CD4-positive, alpha-beta T cell (primary cell): ENCODE measurements around the gene NXPH4. TPM values are rescaled to one million over a fixed set of nuclear protein-coding genes. Genes with fewer than 3 reads are reported as not detected.

Experiments
- ATAC-seq: fragments of 200-7000 bp; cut with Tn5 transposase; one replicate; pipeline ENCODE4 v1.10.0; 2022; ENCODE audit warnings: mild to moderate bottlenecking; ENCODE audit not compliant: poor library complexity
- CTCF ChIA-PET: fragments of 350-600 bp; sonication (Branson Sonifier 250); formaldehyde crosslinking; loops from one replicate; lab custom pipeline; 2021; ENCODE audit warnings: antibody characterized with exemption, inconsistent platforms; lab: Charles Lee
- POLR2A ChIA-PET: fragments of 350-600 bp; sonication (Branson Sonifier 250); formaldehyde crosslinking; loops from one replicate; lab custom pipeline; 2021; ENCODE audit warnings: antibody characterized with exemption, inconsistent platforms; lab: Charles Lee
- DNase-seq, 14 experiments: peaks; one replicate each; pipeline ENCODE4 v3.0.0-alpha.2; 2013 to 2020; ENCODE audit warnings: mixed read lengths in 2 of 14
- H3K27ac ChIP-seq, 2 donors: one replicate each; pipeline versions ENCODE4 v1.5.1 to v1.7.0; 2013; ENCODE audit warnings: low read length in 2 of 2, low read depth in 1 of 2, mild to moderate bottlenecking in 1 of 2
- H3K27me3 ChIP-seq, 2 experiments: 1 replicate in 1 of 2; 2 replicates in 1 of 2; pipeline versions ENCODE4 v1.6.1 to v1.7.0; 2013; ENCODE audit warnings: low read length in 2 of 2, control low read depth in 1 of 2, mild to moderate bottlenecking in 1 of 2, moderate library complexity in 1 of 2; ENCODE audit not compliant: insufficient read depth in 2 of 2, control insufficient read depth in 1 of 2
- H3K36me3 ChIP-seq: one replicate; pipeline ENCODE4 v1.6.1; 2013; ENCODE audit warnings: low read length, control low read depth; ENCODE audit not compliant: insufficient read depth
- H3K4me1 ChIP-seq: one replicate; pipeline ENCODE4 v1.6.1; 2013; ENCODE audit warnings: low read length, control low read depth; ENCODE audit not compliant: insufficient read depth
- H3K4me3 ChIP-seq: one replicate; pipeline ENCODE4 v1.5.1; 2013; ENCODE audit warnings: mild to moderate bottlenecking, low read length, moderate library complexity
- H3K9me3 ChIP-seq, 2 experiments: 1 replicate in 1 of 2; 2 replicates in 1 of 2; pipeline versions ENCODE4 v1.6.1 to v1.7.0; 2013; ENCODE audit warnings: low read length in 2 of 2, mild to moderate bottlenecking in 2 of 2, control low read depth in 1 of 2, moderate library complexity in 1 of 2; ENCODE audit not compliant: control insufficient read depth in 1 of 2, insufficient read depth in 1 of 2
- H3K27ac Mint-ChIP-seq: one replicate; pipeline ENCODE4 v1.8.0; 2020; ENCODE audit warnings: mixed read lengths
- H3K27me3 Mint-ChIP-seq: one replicate; pipeline ENCODE4 v1.8.0; 2021; ENCODE audit warnings: mixed read lengths
- H3K36me3 Mint-ChIP-seq: one replicate; pipeline ENCODE4 v1.8.0; 2021; ENCODE audit warnings: low read depth, mixed read lengths
- H3K4me1 Mint-ChIP-seq: one replicate; pipeline ENCODE4 v1.8.0; 2021; ENCODE audit warnings: low read depth, mixed read lengths
- H3K4me3 Mint-ChIP-seq: one replicate; pipeline ENCODE4 v1.8.0; 2020; ENCODE audit warnings: mild to moderate bottlenecking, mixed read lengths
- H3K9me3 Mint-ChIP-seq: one replicate; pipeline ENCODE4 v1.8.0; 2020; ENCODE audit warnings: mixed read lengths
- intact Hi-C, 2 experiments: fragments of 100-400 bp; cut with DNase I in 1 of 2; cut with micrococcal nuclease in 1 of 2; formaldehyde crosslinking; loops; one replicate each; pipeline versions ENCODE4 v1.15.1 to v1.9.0; 2023 to 2025; cut with DNase I, micrococcal nuclease
- total RNA-seq, 174 experiments: library from RNA in 2 of 174; stranded (reverse) in 2 of 174; gene quantifications; one replicate each; pipeline ENCODE4 v1.2.3 and lab custom pipeline; 2021 to 2026
- TF ChIP-seq, protein P1 (sequence below): fragments of 200-600 bp; IDR thresholded peaks from one replicate; pipeline ENCODE4 v1.8.0; 2022; ENCODE audit warnings: antibody characterized with exemption, mild to moderate bottlenecking

NXPH4 gene
- total RNA-seq, 2 experiments from 2014 or later: not detected

DNA sequence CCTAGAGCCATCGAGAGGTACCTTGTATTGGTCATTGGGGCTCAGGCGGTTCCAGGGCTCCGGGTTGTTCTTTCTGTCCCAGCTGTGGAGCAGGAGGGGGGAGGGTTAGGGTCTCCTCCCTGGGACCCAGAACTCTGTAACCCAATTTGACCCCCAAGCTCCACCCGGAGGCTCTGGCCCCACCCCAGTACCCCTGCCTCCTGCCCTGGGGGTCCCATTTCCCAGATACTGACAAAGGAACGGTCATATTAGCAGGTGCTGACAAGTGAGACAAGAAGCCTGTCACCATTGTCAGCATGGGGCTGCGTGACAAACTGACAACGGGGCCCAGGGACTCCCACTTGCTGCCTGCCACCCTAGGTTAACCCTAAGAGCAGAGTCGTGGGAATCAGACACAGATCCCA is 19.1 kb downstream of the NXPH4 start:
- intact Hi-C loops: loop anchor here in 1 of 2 experiments (5.0 kb wide), 1 partner anchor 108 kb away; the partner anchor contains the start of gene LRP1
- Histone ChIP-seq H3K36me3 (peaks cover 39% of the 10 kb centered on the region), H3K27ac (no peak overlapping the region), H3K4me3 (no peak overlapping the region), H3K27me3 (peaks cover 33 to 35% of the 10 kb centered on the region in 2 experiments), H3K9me3 (peaks cover 0 to 19% of the 10 kb centered on the region in 2 experiments), H3K4me1 (peaks cover 73% of the 10 kb centered on the region)
- ATAC-seq: no peak
- H3K36me3 Mint-ChIP-seq: peaks cover 34% of the 10 kb centered on the region
- peaks cover 64% of the 10 kb centered on the region for H3K4me1 Mint-ChIP-seq
- H3K27ac Mint-ChIP-seq: no peak overlapping the region
- POLR2A ChIA-PET: no interaction called here
- peak in 1 of 14 experiments; percentile 9 for DNase-seq
- TF ChIP-seq, protein P1, sequence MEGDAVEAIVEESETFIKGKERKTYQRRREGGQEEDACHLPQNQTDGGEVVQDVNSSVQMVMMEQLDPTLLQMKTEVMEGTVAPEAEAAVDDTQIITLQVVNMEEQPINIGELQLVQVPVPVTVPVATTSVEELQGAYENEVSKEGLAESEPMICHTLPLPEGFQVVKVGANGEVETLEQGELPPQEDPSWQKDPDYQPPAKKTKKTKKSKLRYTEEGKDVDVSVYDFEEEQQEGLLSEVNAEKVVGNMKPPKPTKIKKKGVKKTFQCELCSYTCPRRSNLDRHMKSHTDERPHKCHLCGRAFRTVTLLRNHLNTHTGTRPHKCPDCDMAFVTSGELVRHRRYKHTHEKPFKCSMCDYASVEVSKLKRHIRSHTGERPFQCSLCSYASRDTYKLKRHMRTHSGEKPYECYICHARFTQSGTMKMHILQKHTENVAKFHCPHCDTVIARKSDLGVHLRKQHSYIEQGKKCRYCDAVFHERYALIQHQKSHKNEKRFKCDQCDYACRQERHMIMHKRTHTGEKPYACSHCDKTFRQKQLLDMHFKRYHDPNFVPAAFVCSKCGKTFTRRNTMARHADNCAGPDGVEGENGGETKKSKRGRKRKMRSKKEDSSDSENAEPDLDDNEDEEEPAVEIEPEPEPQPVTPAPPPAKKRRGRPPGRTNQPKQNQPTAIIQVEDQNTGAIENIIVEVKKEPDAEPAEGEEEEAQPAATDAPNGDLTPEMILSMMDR: no peak
- H3K9me3 Mint-ChIP-seq: no peaks in the 10 kb centered on the region
- H3K4me3 Mint-ChIP-seq: no peak overlapping the region
- CTCF ChIA-PET: interaction anchor here (6.0 kb wide), 1 partner anchor 8 kb away, joined by 127 read pairs; the partner anchor contains the start of gene SHMT2
- H3K27me3 Mint-ChIP-seq: peaks cover 46% of the 10 kb centered on the region

DNA sequence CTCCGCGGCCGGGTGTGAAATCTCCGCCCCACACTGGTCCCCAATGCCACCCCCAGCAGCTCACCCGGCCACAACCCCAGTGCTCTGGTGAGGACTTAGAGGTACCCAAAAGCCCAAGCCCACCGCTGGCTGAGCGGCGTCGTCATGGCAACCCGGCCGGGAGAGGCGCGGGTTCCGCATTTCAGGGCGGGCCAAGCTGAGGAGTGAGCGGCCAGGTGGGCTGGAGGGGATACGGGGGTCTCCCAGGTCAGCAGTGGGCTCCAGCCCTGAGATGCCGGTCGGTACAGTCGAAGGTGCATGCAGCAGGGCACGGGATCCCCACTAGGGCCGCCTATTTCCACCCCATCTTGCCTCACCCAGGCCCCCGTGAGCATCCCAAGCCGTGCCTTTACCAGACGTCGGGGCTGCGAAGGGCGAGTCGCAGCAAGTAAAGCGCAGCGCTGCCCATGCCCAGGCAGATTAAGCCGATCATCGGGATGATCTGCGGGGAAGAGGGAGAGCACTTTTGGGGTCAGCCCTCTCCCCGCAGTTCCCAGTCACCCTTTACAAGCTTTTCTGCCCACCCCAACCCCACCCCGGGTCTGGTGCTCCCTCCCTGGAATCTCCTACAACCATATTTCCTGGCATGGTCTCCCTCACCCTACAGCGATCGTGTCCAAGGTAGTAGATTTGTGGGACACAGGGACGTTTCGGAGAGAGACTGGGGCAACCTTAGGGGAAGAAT is 19.8 kb downstream of the NXPH4 start:
- no peak for ATAC-seq
- H3K36me3 Mint-ChIP-seq: peaks cover 33% of the 10 kb centered on the region
- peaks cover 73% of the 10 kb centered on the region for H3K4me1 ChIP-seq
- peaks cover 53% of the 10 kb centered on the region for H3K27me3 Mint-ChIP-seq
- no peaks in the 10 kb centered on the region for H3K9me3 Mint-ChIP-seq
- ChIA-PET CTCF (interaction anchor here (6.0 kb wide), 1 partner anchor 8 kb away, joined by 127 read pairs; the partner anchor contains the start of gene SHMT2), POLR2A (interaction anchor here (1.2 kb wide), 1 partner anchor 10 kb away, joined by 5 read pairs; no protein-coding TSS in a partner anchor)
- DNase-seq: peak in 1 of 14 experiments; percentile 33
- TF ChIP-seq, protein P1: no peak
- intact Hi-C loops: loop anchor here in 1 of 2 experiments (5.0 kb wide), 1 partner anchor 109 kb away; the partner anchor contains the start of gene LRP1
- H3K27ac Mint-ChIP-seq: no peak overlapping the region
- H3K4me3 Mint-ChIP-seq: peak overlapping the region; percentile 65
- H3K27ac ChIP-seq: no peak overlapping the region
- H3K9me3 ChIP-seq: peaks cover 0 to 24% of the 10 kb centered on the region in 2 experiments
- peaks cover 39 to 41% of the 10 kb centered on the region in 2 experiments for H3K27me3 ChIP-seq
- peaks cover 34% of the 10 kb centered on the region for H3K36me3 ChIP-seq
- H3K4me3 ChIP-seq: no peak overlapping the region
- peaks cover 69% of the 10 kb centered on the region for H3K4me1 Mint-ChIP-seq

DNA sequence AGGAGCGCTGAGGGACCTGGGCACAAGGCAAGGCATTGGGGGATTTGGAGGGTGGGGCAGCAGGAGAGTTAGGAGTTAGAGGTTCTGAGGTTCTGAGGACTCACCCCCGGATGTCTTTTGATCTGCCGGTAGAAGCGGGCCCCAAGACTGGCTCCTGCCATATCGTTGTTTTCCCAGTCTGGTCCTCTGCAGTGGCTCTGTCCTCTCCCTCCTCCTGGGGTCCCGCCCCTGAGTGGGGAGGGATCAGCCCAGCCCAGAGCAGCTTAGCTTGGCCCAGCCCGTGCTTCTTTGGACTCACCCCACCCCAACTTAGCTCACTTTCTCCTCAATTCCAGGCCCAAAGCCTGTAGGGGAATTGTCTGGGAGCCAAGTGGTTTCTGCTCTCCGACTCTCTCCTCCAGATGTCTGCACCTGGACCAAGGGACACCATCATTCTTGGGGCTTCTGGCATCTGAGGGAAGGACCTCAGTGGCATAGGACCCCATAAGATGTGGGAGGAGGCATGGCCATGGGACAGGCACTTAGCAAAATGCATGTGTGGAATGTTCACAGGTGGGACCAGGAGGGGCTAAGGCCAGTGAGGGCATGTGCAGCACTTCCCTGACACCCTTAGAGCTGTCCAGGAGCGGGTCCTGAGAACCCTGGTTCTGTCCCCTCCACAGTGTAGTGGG is 20.5 kb downstream of the NXPH4 start:
- CTCF ChIA-PET: interaction anchor here (6.0 to 10.7 kb wide), 2 partner anchors 9 to 21 kb away, joined by 127 to 225 read pairs; partner anchors contain the start of genes NXPH4 and SHMT2
- Histone ChIP-seq H3K27ac (no peak overlapping the region), H3K36me3 (peaks cover 27% of the 10 kb centered on the region), H3K27me3 (peaks cover 46 to 48% of the 10 kb centered on the region in 2 experiments), H3K4me3 (no peak overlapping the region), H3K9me3 (peaks cover 0 to 27% of the 10 kb centered on the region in 2 experiments), H3K4me1 (peaks cover 77% of the 10 kb centered on the region)
- DNase-seq (peak in 1 of 14 experiments; percentile 43), ATAC-seq (no peak)
- Mint-ChIP-seq H3K27ac (no peak overlapping the region), H3K27me3 (peaks cover 60% of the 10 kb centered on the region), H3K36me3 (peaks cover 26% of the 10 kb centered on the region), H3K9me3 (no peaks in the 10 kb centered on the region), H3K4me1 (peaks cover 76% of the 10 kb centered on the region), H3K4me3 (peak overlapping the region; percentile 89)
- TF ChIP-seq, protein P1: no peak
- POLR2A ChIA-PET: interaction anchor here (0.6 to 1.2 kb wide), 2 partner anchors 11 to 23 kb away, joined by 3 to 5 read pairs; no protein-coding TSS in a partner anchor
- intact Hi-C loops: loop anchor here in 1 of 2 experiments (5.0 kb wide), 1 partner anchor 110 kb away; the partner anchor contains the start of gene LRP1
